ENCODE measurements around the gene SERGEF. TPM values are rescaled to one million over a fixed set of nuclear protein-coding genes. Genes with fewer than 3 reads are reported as not detected.

Gene SERGEF
- total and polyA plus RNA-seq, 2 of the 13 experiments (the other 11 are each of a cell fraction or from before 2014, with no cell fraction given), result 54.5 to 114 TPM

DNA sequence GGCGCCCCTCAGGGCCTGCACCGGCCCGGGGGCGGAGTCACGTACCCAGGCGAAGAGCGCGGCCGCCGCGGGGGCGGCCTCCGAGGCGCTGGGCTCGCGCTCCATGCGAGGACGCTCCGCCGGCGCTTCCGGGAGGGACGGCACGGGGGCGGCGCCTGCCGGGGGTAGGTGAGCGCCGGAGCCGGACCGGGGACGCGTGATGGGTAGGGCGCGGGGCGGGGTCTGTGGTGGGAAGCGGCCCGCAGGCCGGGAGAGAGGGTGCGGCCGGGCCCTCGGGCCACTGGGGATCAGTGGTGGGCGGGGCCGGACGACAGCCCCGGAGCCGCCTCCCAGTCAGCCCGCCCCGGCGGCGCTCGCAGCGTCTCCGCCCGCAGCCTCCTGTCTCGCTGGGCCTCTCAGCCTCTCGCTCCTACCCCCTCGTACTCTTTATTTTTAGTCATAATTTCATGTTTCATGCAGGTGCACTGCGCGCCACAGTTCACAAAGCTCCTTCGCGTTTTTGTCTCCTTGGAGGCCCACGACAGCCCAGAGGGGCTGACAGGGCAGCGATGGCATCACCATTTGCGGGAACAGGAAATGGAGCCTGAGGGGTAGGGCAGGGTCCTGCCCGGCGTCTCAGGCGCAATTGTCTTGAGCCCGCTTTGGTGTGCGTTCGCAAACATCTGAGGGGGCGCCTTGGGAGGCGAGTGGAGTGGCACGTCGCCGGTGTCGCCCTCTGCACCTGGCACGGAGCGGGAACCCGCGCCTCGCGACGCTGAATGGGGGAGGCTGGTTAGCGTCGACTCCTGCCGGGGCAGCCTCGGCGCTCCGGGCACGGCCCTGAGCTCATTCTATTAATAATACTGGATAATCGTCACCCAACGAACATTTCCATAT is at the start of gene SERGEF (continued):
- TF ChIP-seq, protein P1, sequence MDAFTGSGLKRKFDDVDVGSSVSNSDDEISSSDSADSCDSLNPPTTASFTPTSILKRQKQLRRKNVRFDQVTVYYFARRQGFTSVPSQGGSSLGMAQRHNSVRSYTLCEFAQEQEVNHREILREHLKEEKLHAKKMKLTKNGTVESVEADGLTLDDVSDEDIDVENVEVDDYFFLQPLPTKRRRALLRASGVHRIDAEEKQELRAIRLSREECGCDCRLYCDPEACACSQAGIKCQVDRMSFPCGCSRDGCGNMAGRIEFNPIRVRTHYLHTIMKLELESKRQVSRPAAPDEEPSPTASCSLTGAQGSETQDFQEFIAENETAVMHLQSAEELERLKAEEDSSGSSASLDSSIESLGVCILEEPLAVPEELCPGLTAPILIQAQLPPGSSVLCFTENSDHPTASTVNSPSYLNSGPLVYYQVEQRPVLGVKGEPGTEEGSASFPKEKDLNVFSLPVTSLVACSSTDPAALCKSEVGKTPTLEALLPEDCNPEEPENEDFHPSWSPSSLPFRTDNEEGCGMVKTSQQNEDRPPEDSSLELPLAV (CRISPR knock-in tag; conservative IDR thresholded peaks at IDR 0.05; ENCODE audit: low read depth), result no peak
- TF ChIP-seq, protein P2, sequence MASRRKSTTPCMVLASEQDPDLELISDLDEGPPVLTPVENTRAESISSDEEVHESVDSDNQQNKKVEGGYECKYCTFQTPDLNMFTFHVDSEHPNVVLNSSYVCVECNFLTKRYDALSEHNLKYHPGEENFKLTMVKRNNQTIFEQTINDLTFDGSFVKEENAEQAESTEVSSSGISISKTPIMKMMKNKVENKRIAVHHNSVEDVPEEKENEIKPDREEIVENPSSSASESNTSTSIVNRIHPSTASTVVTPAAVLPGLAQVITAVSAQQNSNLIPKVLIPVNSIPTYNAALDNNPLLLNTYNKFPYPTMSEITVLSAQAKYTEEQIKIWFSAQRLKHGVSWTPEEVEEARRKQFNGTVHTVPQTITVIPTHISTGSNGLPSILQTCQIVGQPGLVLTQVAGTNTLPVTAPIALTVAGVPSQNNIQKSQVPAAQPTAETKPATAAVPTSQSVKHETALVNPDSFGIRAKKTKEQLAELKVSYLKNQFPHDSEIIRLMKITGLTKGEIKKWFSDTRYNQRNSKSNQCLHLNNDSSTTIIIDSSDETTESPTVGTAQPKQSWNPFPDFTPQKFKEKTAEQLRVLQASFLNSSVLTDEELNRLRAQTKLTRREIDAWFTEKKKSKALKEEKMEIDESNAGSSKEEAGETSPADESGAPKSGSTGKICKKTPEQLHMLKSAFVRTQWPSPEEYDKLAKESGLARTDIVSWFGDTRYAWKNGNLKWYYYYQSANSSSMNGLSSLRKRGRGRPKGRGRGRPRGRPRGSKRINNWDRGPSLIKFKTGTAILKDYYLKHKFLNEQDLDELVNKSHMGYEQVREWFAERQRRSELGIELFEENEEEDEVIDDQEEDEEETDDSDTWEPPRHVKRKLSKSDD (CRISPR knock-in tag; IDR thresholded peaks at IDR 0.05; ENCODE audit: low read depth), result peak; percentile 52
- TF ChIP-seq, protein P3, sequence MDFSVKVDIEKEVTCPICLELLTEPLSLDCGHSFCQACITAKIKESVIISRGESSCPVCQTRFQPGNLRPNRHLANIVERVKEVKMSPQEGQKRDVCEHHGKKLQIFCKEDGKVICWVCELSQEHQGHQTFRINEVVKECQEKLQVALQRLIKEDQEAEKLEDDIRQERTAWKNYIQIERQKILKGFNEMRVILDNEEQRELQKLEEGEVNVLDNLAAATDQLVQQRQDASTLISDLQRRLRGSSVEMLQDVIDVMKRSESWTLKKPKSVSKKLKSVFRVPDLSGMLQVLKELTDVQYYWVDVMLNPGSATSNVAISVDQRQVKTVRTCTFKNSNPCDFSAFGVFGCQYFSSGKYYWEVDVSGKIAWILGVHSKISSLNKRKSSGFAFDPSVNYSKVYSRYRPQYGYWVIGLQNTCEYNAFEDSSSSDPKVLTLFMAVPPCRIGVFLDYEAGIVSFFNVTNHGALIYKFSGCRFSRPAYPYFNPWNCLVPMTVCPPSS (IDR thresholded peaks at IDR 0.05), result no peak
- TF ChIP-seq ZSCAN31 (CRISPR knock-in tag; IDR thresholded peaks at IDR 0.05; ENCODE audit: low read depth) (peak; percentile 64), ZBTB8A (CRISPR knock-in tag; IDR thresholded peaks at IDR 0.05; ENCODE audit: borderline replicate concordance, low read depth) (0 out of 2 replicates have a peak, but pooled peaks have one; percentile 59), IRF2 (CRISPR knock-in tag; IDR thresholded peaks at IDR 0.05) (peak; percentile 16; the same call in 1 of the 2 replicates), XRCC5 (optimal IDR thresholded peaks at IDR 0.05; ENCODE audit: low read length) (no peak), GATAD2A (CRISPR knock-in tag; IDR thresholded peaks at IDR 0.05) (peak; percentile 22; the same call in 1 of the 2 replicates), ZNF629 (CRISPR knock-in tag; conservative IDR thresholded peaks at IDR 0.05) (no peak), GABPB1 (CRISPR knock-in tag; IDR thresholded peaks at IDR 0.05) (peak; percentile 66; the same call in 1 of the 2 replicates), ZNF776 (CRISPR knock-in tag; IDR thresholded peaks at IDR 0.05) (peak; percentile 84; the same call in 1 of the 2 replicates), ZNF768 (CRISPR knock-in tag; IDR thresholded peaks at IDR 0.05) (peak; percentile 10; the same call in 1 of the 2 replicates), MXI1 (IDR thresholded peaks at IDR 0.05; ENCODE audit: borderline replicate concordance, low read depth, low read length) (peak; percentile 70; the same call in 1 of the 3 replicates), NONO (IDR thresholded peaks at IDR 0.05) (no peak), NONO (CRISPR knock-in tag; conservative IDR thresholded peaks at IDR 0.05) (peak; percentile 76), SALL1 (CRISPR knock-in tag; IDR thresholded peaks at IDR 0.05) (peak; percentile 52; the same call in 1 of the 2 replicates), DR1 (CRISPR knock-in tag; IDR thresholded peaks at IDR 0.05) (0 out of 2 replicates have a peak, but pooled peaks have one; percentile 17), ZNF441 (CRISPR knock-in tag; IDR thresholded peaks at IDR 0.05; ENCODE audit: borderline replicate concordance) (no peak), TOPORS (CRISPR knock-in tag; IDR thresholded peaks at IDR 0.05) (no peak), NFATC3 (CRISPR knock-in tag; IDR thresholded peaks at IDR 0.05) (peak; percentile 57; the same call in 1 of the 2 replicates), EED (CRISPR knock-in tag; IDR thresholded peaks at IDR 0.05) (peak; percentile 83)
- TF ChIP-seq, protein P4, sequence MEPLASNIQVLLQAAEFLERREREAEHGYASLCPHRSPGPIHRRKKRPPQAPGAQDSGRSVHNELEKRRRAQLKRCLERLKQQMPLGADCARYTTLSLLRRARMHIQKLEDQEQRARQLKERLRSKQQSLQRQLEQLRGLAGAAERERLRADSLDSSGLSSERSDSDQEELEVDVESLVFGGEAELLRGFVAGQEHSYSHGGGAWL (CRISPR knock-in tag; IDR thresholded peaks at IDR 0.05), result no peak; the same call in 1 of the 2 replicates
- TF ChIP-seq, protein P5, sequence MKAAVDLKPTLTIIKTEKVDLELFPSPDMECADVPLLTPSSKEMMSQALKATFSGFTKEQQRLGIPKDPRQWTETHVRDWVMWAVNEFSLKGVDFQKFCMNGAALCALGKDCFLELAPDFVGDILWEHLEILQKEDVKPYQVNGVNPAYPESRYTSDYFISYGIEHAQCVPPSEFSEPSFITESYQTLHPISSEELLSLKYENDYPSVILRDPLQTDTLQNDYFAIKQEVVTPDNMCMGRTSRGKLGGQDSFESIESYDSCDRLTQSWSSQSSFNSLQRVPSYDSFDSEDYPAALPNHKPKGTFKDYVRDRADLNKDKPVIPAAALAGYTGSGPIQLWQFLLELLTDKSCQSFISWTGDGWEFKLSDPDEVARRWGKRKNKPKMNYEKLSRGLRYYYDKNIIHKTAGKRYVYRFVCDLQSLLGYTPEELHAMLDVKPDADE (CRISPR knock-in tag; IDR thresholded peaks at IDR 0.05), result no peak
